ENCODE results near the gene FSHR.

DNA sequence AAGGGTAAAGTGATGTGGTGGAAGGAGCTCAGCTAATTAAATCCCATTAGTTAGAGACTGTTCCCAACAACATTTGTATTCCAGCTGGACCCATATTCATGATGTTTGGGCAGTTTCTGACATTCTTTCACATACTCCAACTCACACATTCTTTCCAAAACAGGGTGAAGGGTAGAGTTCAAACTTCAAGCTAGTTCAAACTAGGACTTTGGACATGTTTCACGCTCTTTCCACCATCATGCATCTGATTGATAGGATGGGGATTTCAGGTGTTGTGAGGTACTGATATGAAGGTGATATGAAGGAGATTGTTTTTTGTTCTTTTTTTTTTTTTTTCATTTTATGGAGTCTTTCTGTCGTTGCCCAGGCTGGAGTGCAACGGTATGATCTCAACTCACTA lies 201.7 kb downstream of the FSHR start:
- TF ChIP-seq, protein P1, sequence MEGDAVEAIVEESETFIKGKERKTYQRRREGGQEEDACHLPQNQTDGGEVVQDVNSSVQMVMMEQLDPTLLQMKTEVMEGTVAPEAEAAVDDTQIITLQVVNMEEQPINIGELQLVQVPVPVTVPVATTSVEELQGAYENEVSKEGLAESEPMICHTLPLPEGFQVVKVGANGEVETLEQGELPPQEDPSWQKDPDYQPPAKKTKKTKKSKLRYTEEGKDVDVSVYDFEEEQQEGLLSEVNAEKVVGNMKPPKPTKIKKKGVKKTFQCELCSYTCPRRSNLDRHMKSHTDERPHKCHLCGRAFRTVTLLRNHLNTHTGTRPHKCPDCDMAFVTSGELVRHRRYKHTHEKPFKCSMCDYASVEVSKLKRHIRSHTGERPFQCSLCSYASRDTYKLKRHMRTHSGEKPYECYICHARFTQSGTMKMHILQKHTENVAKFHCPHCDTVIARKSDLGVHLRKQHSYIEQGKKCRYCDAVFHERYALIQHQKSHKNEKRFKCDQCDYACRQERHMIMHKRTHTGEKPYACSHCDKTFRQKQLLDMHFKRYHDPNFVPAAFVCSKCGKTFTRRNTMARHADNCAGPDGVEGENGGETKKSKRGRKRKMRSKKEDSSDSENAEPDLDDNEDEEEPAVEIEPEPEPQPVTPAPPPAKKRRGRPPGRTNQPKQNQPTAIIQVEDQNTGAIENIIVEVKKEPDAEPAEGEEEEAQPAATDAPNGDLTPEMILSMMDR (conservative IDR thresholded peaks at IDR 0.05; ENCODE audit: low read depth, low read length) = no peak
- no peak for TF ChIP-seq MAFK (IDR thresholded peaks at IDR 0.05; ENCODE audit: low read depth, low read length)
- TF ChIP-seq, protein P2, sequence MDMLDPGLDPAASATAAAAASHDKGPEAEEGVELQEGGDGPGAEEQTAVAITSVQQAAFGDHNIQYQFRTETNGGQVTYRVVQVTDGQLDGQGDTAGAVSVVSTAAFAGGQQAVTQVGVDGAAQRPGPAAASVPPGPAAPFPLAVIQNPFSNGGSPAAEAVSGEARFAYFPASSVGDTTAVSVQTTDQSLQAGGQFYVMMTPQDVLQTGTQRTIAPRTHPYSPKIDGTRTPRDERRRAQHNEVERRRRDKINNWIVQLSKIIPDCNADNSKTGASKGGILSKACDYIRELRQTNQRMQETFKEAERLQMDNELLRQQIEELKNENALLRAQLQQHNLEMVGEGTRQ (IDR thresholded peaks at IDR 0.05; ENCODE audit: low read depth, low read length) = no peak
- no peak for TF ChIP-seq POLR2A (IDR thresholded peaks at IDR 0.05; ENCODE audit: low read depth, low read length)
- TF ChIP-seq, protein P3, sequence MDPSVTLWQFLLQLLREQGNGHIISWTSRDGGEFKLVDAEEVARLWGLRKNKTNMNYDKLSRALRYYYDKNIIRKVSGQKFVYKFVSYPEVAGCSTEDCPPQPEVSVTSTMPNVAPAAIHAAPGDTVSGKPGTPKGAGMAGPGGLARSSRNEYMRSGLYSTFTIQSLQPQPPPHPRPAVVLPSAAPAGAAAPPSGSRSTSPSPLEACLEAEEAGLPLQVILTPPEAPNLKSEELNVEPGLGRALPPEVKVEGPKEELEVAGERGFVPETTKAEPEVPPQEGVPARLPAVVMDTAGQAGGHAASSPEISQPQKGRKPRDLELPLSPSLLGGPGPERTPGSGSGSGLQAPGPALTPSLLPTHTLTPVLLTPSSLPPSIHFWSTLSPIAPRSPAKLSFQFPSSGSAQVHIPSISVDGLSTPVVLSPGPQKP (IDR thresholded peaks at IDR 0.05; ENCODE audit: borderline replicate concordance, low read depth, low read length) = no peak
- TF ChIP-seq FOS (IDR thresholded peaks at IDR 0.05; ENCODE audit: low read depth, low read length) = no peak
- TF ChIP-seq SMC3 (IDR thresholded peaks at IDR 0.05; ENCODE audit: low read depth, low read length) = no peak
- no peak for TF ChIP-seq BHLHE40 (IDR thresholded peaks at IDR 0.05; ENCODE audit: low read depth, low read length)
- no peak for TF ChIP-seq MAZ (IDR thresholded peaks at IDR 0.05; ENCODE audit: borderline replicate concordance, low read depth, low read length)

Measured in IMR-90 (cell line).